IMR-90 (cell line): ENCODE measurements around the gene HLA-B. TPM values are rescaled to one million over a fixed set of nuclear protein-coding genes. Genes with fewer than 3 reads are reported as not detected.

ENCODE experiments used
- ATAC-seq: fragments of 200-7000 bp; cut with Tn5 transposase; 2 replicates; pipeline ENCODE4 v1.9.1; 2020; ENCODE audit warnings: low read depth, mild to moderate bottlenecking, moderate library complexity
- BruUV-seq: library from RNA; stranded (reverse); fragments of 400-500 nt; replicated peaks from 2 replicates; lab custom pipeline; 2021; lab: Mats Ljungman, UMichigan
- CTCF ChIA-PET: fragments of 300-600 bp; formaldehyde crosslinking; extraction: SDS; loops from one replicate; lab custom pipeline; 2021; ENCODE audit warnings: antibody characterized with exemption; lab: Yijun Ruan, JAX
- POLR2A ChIA-PET: fragments of 300-600 bp; sonication (Branson Sonifier 250); formaldehyde crosslinking; loops from one replicate; lab custom pipeline; 2022; ENCODE audit warnings: antibody characterized with exemption; ENCODE audit not compliant: unreplicated experiment; lab: Charles Lee
- DNase-seq: peaks from one replicate; pipeline ENCODE4 v3.0.0; 2013
- H2AFZ ChIP-seq: replicated peaks from 2 replicates; pipeline ENCODE3; 2013; ENCODE audit warnings: low read length, mild to moderate bottlenecking; ENCODE audit not compliant: poor library complexity
- H2AK5ac ChIP-seq: 2 replicates; pipeline ENCODE4 v1.6.1; 2013; ENCODE audit warnings: low read depth, low read length, inconsistent platforms
- H2AK9ac ChIP-seq: replicated peaks from 2 replicates; pipeline ENCODE3; 2013; ENCODE audit warnings: mild to moderate bottlenecking, low read depth, low read length, moderate library complexity; ENCODE audit not compliant: poor library complexity
- H2BK120ac ChIP-seq: 2 replicates; pipeline ENCODE4 v1.6.1; 2013; ENCODE audit warnings: low read depth, low read length, inconsistent platforms
- H2BK15ac ChIP-seq: 3 replicates; pipeline ENCODE4 v1.6.1; 2013; ENCODE audit warnings: low read depth, low read length, inconsistent platforms
- H2BK20ac ChIP-seq: 2 replicates; pipeline ENCODE4 v1.6.1; 2013; ENCODE audit warnings: low read depth, mild to moderate bottlenecking, inconsistent platforms, low read length, moderate library complexity
- H2BK5ac ChIP-seq: 2 replicates; pipeline ENCODE4 v1.6.1; 2013; ENCODE audit warnings: mild to moderate bottlenecking, low read depth, low read length, inconsistent platforms; ENCODE audit not compliant: poor library complexity, severe bottlenecking
- H3K14ac ChIP-seq: replicated peaks from 2 replicates; pipeline ENCODE4 v1.6.1; 2013; ENCODE audit warnings: low read depth, low read length, inconsistent platforms
- H3K18ac ChIP-seq: 2 replicates; pipeline ENCODE4 v1.6.1; 2013; ENCODE audit warnings: low read depth, low read length, control low read depth
- H3K23ac ChIP-seq: 2 replicates; pipeline ENCODE4 v1.6.1; 2013; ENCODE audit warnings: low read depth, low read length, inconsistent platforms
- H3K27ac ChIP-seq: 2 replicates; pipeline ENCODE4 v1.5.1; 2013; ENCODE audit warnings: mild to moderate bottlenecking, control low read depth, low read length; ENCODE audit not compliant: insufficient read depth
- H3K27me3 ChIP-seq: 2 replicates; pipeline ENCODE4 v1.6.1; 2013; ENCODE audit warnings: low read length; ENCODE audit not compliant: control insufficient read depth, insufficient read depth
- H3K36me3 ChIP-seq: 2 replicates; pipeline ENCODE4 v1.6.1; 2013; ENCODE audit warnings: low read length, mixed read lengths; ENCODE audit not compliant: control insufficient read depth, insufficient read depth
- H3K4ac ChIP-seq: 2 replicates; pipeline ENCODE4 v1.6.1; 2013; ENCODE audit warnings: low read depth, low read length, inconsistent platforms
- H3K4me1 ChIP-seq: 2 replicates; pipeline ENCODE4 v1.6.1; 2013; ENCODE audit warnings: low read length, mixed read lengths; ENCODE audit not compliant: control insufficient read depth, insufficient read depth
- H3K4me2 ChIP-seq: 2 replicates; pipeline ENCODE4 v1.6.1; 2013; ENCODE audit warnings: low read depth, mild to moderate bottlenecking, control low read depth, low read length, moderate library complexity
- H3K4me3 ChIP-seq: 2 replicates; pipeline ENCODE4 v1.5.1; 2013; ENCODE audit warnings: low read depth, mild to moderate bottlenecking, control low read depth, low read length, moderate library complexity; ENCODE audit not compliant: insufficient read depth
- H3K56ac ChIP-seq: 2 replicates; pipeline ENCODE4 v1.6.1; 2013; ENCODE audit warnings: low read length, inconsistent platforms; ENCODE audit not compliant: insufficient read depth; ENCODE audit errors: extremely low read depth
- H3K79me1 ChIP-seq, 2 experiments: 2 replicates each; pipeline ENCODE4 v1.6.1; 2013; ENCODE audit warnings: low read length in 2 of 2, inconsistent platforms in 1 of 2, low read depth in 1 of 2
- H3K9ac ChIP-seq: 2 replicates; pipeline ENCODE4 v1.6.1; 2013; ENCODE audit warnings: low read depth, low read length, control low read depth
- H3K9me1 ChIP-seq: 2 replicates; pipeline ENCODE4 v1.6.1; 2013; ENCODE audit warnings: low read length, inconsistent platforms; ENCODE audit not compliant: insufficient read depth
- H3K9me3 ChIP-seq: 2 replicates; pipeline ENCODE4 v1.6.1; 2013; ENCODE audit warnings: low read length; ENCODE audit not compliant: control insufficient read depth, insufficient read depth
- H4K20me1 ChIP-seq: 2 replicates; pipeline ENCODE4 v1.6.1; 2013; ENCODE audit warnings: low read length, inconsistent platforms; ENCODE audit not compliant: insufficient read depth
- H4K5ac ChIP-seq: 2 replicates; pipeline ENCODE4 v1.6.1; 2013; ENCODE audit warnings: mild to moderate bottlenecking, low read depth, low read length, control low read depth
- H4K8ac ChIP-seq, 2 experiments: 2 replicates each; pipeline ENCODE4 v1.6.1; 2013; ENCODE audit warnings: low read depth in 2 of 2, low read length in 2 of 2, control low read depth in 1 of 2, inconsistent platforms in 1 of 2
- H4K91ac ChIP-seq: 2 replicates; pipeline ENCODE4 v1.6.1; 2013; ENCODE audit warnings: low read depth, low read length, inconsistent platforms; ENCODE audit not compliant: insufficient read depth
- BHLHE40 ChIP-seq: fragments of 150-350 bp; IDR thresholded peaks from 2 replicates; pipeline ENCODE4 v1.6.1; 2016; ENCODE audit warnings: mild to moderate bottlenecking, low read depth, low read length
- CEBPB ChIP-seq: IDR thresholded peaks from 2 replicates; pipeline ENCODE4 v1.6.1; 2012; ENCODE audit warnings: low read depth, low read length, improper control_type of control experiment
- CHD1 ChIP-seq: IDR thresholded peaks from 2 replicates; pipeline ENCODE4 v1.6.1; 2012; ENCODE audit warnings: low read depth, low read length, improper control_type of control experiment
- CTCF ChIP-seq: conservative IDR thresholded peaks from 2 replicates; pipeline ENCODE4 v1.5.1; 2012; ENCODE audit warnings: mild to moderate bottlenecking, low read depth, low read length, improper control_type of control experiment
- ELK1 ChIP-seq: fragments of 150-350 bp; IDR thresholded peaks from 2 replicates; pipeline ENCODE4 v1.6.1; 2016; ENCODE audit warnings: low read depth, mild to moderate bottlenecking, low read length, moderate library complexity, borderline replicate concordance
- FOS ChIP-seq: fragments of 150-350 bp; IDR thresholded peaks from 2 replicates; pipeline ENCODE4 v1.6.1; 2016; ENCODE audit warnings: low read depth, low read length
- MAFK ChIP-seq: IDR thresholded peaks from 2 replicates; pipeline ENCODE4 v1.6.1; 2012; ENCODE audit warnings: low read depth, low read length, improper control_type of control experiment
- MAZ ChIP-seq: IDR thresholded peaks from 2 replicates; pipeline ENCODE4 v1.6.1; 2012; ENCODE audit warnings: low read depth, mild to moderate bottlenecking, low read length, improper control_type of control experiment, moderate library complexity, borderline replicate concordance
- MXI1 ChIP-seq: IDR thresholded peaks from 2 replicates; pipeline ENCODE4 v1.6.1; 2012; ENCODE audit warnings: low read depth, mild to moderate bottlenecking, low read length, moderate library complexity, borderline replicate concordance
- NFE2L2 ChIP-seq: fragments of 150-350 bp; IDR thresholded peaks from 2 replicates; pipeline ENCODE4 v1.6.1; 2016; ENCODE audit warnings: low read depth, mild to moderate bottlenecking, low read length
- POLR2A ChIP-seq: IDR thresholded peaks from 2 replicates; pipeline ENCODE4 v1.6.1; 2012; ENCODE audit warnings: mild to moderate bottlenecking, low read depth, low read length
- RAD21 ChIP-seq: IDR thresholded peaks from 2 replicates; pipeline ENCODE4 v1.6.1; 2012; ENCODE audit warnings: low read length, improper control_type of control experiment
- RCOR1 ChIP-seq: IDR thresholded peaks from 2 replicates; pipeline ENCODE4 v1.6.1; 2012; ENCODE audit warnings: mild to moderate bottlenecking, low read length, improper control_type of control experiment; ENCODE audit not compliant: insufficient replicate concordance
- RFX5 ChIP-seq: IDR thresholded peaks from 2 replicates; pipeline ENCODE4 v1.8.0; 2012; ENCODE audit warnings: low read depth, mild to moderate bottlenecking, low read length, moderate library complexity
- SMC3 ChIP-seq: fragments of 150-350 bp; IDR thresholded peaks from 2 replicates; pipeline ENCODE4 v1.6.1; 2016; ENCODE audit warnings: low read depth, mild to moderate bottlenecking, antibody characterized with exemption, low read length, moderate library complexity
- USF2 ChIP-seq: fragments of 150-350 bp; IDR thresholded peaks from 2 replicates; pipeline ENCODE4 v1.6.1; 2017; ENCODE audit warnings: mild to moderate bottlenecking, antibody characterized with exemption, low read length, low read depth
- WGBS, 2 experiments: methylation state at CpG; one replicate each; pipeline versions ENCODE4 v1.1.5 to v1.1.7; 2013; ENCODE audit warnings: missing lambda C conversion rate in 2 of 2; ENCODE audit not compliant: insufficient read length in 1 of 2; ENCODE audit errors: extremely low coverage in 2 of 2; 5-methylcytosine and 5-hydroxymethylcytosine counted together
- dilution Hi-C: fragments of 300-500 bp; cut with HindIII; formaldehyde crosslinking; loops from one replicate; pipeline ENCODE4 v1.14.3; 2018; ENCODE audit warnings: low sequenced_read_pairs; ENCODE audit not compliant: unreplicated experiment
- in situ Hi-C: fragments of 300-500 bp; cut with MboI; formaldehyde crosslinking; loops from 3 replicates; pipeline ENCODE4 v1.14.3; 2019; ENCODE audit warnings: low sequenced_read_pairs, inconsistent platforms, mixed read lengths
- intact Hi-C: fragments of 100-400 bp; cut with micrococcal nuclease; formaldehyde crosslinking; loops from 2 replicates; pipeline ENCODE4 v1.10.0; 2022
- polyA plus RNA-seq, 3 experiments: library from polyadenylated mRNA; depleted of rRNA; stranded (reverse); fragments of >200 nt; gene quantifications; 2 replicates each; pipeline ENCODE4 v1.2.3, GENCODE V29; 2012; ENCODE audit warnings: low replicate concordance in 1 of 3
- total RNA-seq: library from RNA; depleted of rRNA; stranded (reverse); fragments of >200 nt; gene quantifications from 2 replicates; pipeline ENCODE4 v1.2.3, GENCODE V29; 2012

HLA-B gene
- total and polyA plus RNA-seq, 2 of the 4 experiments (the other 2 are of a cell fraction): 44.1 to 309 TPM

DNA sequence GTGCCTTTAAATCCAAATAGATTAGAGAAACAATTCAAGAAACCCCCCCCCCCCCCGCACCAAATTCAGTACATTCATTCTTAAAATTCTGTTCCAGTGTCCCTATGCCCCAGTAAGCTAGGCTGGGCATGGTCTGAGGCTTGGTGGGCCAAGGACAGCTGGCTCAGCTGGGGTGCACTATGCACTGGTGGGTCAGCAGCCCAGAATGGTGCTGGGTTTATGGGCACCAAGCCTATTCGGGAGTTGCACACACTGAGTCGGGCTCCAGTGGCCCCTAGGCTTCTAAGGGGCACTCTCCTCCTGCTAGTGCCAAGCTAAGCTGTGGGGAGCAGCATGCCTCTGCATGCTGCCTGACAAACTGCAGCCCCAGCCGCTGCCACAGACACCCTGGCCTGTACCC, 20.1 kb upstream of the HLA-B start:
- Histone ChIP-seq H2BK20ac (no peak overlapping the region), H2AK9ac (peak overlapping the region; percentile 50), H3K27me3 (peaks cover 32% of the 10 kb centered on the region), H2BK5ac (no peak overlapping the region), H3K18ac (no peak overlapping the region), H3K36me3 (no peaks in the 10 kb centered on the region), H3K56ac (no peak overlapping the region), H2BK120ac (no peak overlapping the region), H2BK15ac (no peak overlapping the region), H3K4ac (no peak overlapping the region), H3K9me3 (peaks cover 2% of the 10 kb centered on the region; the same call in 1 of the 2 replicates), H3K9ac (no peak overlapping the region), H3K4me1 (no peaks in the 10 kb centered on the region), H2AFZ (no peak overlapping the region), H2AK5ac (no peak overlapping the region), H3K9me1 (no peaks in the 10 kb centered on the region; the same call in 1 of the 2 replicates), H3K79me1 (no peaks in the 10 kb centered on the region), H3K23ac (no peak overlapping the region), H4K20me1 (no peaks in the 10 kb centered on the region), H4K8ac (no peak overlapping the region), H3K4me2 (no peak overlapping the region), H4K91ac (no peak overlapping the region), H3K14ac (no peak overlapping the region), H3K4me3 (no peak overlapping the region), H3K27ac (no peak overlapping the region), H4K5ac (no peak overlapping the region)
- no CpG with 5 or more reads among the region's 4 CpGs for WGBS, 2 experiments
- POLR2A ChIA-PET: no interaction called here
- in situ Hi-C loops: no loop called here
- intact Hi-C loops: no loop called here
- dilution Hi-C loops: no loop called here
- no peak for DNase-seq
- BruUV-seq: no TSS peak
- CTCF ChIA-PET: no interaction called here
- TF ChIP-seq ELK1 (no peak), NFE2L2 (no peak), FOS (no peak), MXI1 (no peak), RAD21 (no peak), MAFK (no peak), MAZ (no peak), USF2 (no peak), CEBPB (no peak), CHD1 (no peak), RFX5 (no peak), CTCF (no peak), POLR2A (no peak), BHLHE40 (no peak), SMC3 (no peak), RCOR1 (no peak)
- no peak for ATAC-seq
